B cell (primary cell): Measurements from ENCODE around the gene C1R. TPM values are rescaled to one million over a fixed set of nuclear protein-coding genes. Genes with fewer than 3 reads are reported as not detected.

Source experiments
- ATAC-seq: fragments of 200-7000 bp; cut with Tn5 transposase; one replicate; pipeline ENCODE4 v1.10.0; 2021; ENCODE audit warnings: low read depth, mild to moderate bottlenecking, moderate number of reproducible peaks, moderate library complexity
- CTCF ChIA-PET: fragments of 350-600 bp; sonication (Branson Sonifier 250); formaldehyde crosslinking; loops from one replicate; lab custom pipeline; 2021; ENCODE audit warnings: antibody characterized with exemption, inconsistent platforms; lab: Charles Lee
- POLR2A ChIA-PET: fragments of 350-600 bp; sonication (Branson Sonifier 250); formaldehyde crosslinking; loops from one replicate; lab custom pipeline; 2021; ENCODE audit warnings: antibody characterized with exemption; lab: Charles Lee
- DNase-seq: peaks from one replicate; pipeline ENCODE4 v3.0.0; 2013
- H2AFZ ChIP-seq: 2 replicates; pipeline ENCODE4 v1.6.1; 2012; ENCODE audit warnings: mild to moderate bottlenecking, low read depth, low read length; ENCODE audit not compliant: insufficient read depth, poor library complexity, severe bottlenecking
- H3K27ac ChIP-seq, 2 donors: 1 replicate in 1 of 2; 2 replicates in 1 of 2; pipeline ENCODE4 v1.5.1; 2012 to 2013; ENCODE audit warnings: low read length in 2 of 2, mild to moderate bottlenecking in 2 of 2, moderate library complexity in 1 of 2
- H3K27me3 ChIP-seq, 4 experiments: fragments of 200-600 bp in 1 of 4; sonication (generic) in 1 of 4; replicated peaks in 1 of 4; 1 replicate in 2 of 4; 2 replicates in 2 of 4; pipeline versions ENCODE4 v1.6.1 to v1.7.0; 2013 to 2016; ENCODE audit warnings: low read length in 3 of 4, mild to moderate bottlenecking in 2 of 4, mixed read lengths in 1 of 4, moderate library complexity in 1 of 4; ENCODE audit not compliant: insufficient read depth in 4 of 4, control insufficient read depth in 3 of 4; ENCODE audit errors: control extremely low read depth in 1 of 4
- H3K36me3 ChIP-seq, 2 experiments: replicated peaks in 1 of 2; 1 replicate in 1 of 2; 2 replicates in 1 of 2; pipeline versions ENCODE4 v1.6.1 to v1.7.1; 2013; ENCODE audit warnings: low read length in 1 of 2; ENCODE audit not compliant: insufficient read depth in 2 of 2, control insufficient read depth in 1 of 2; ENCODE audit errors: control extremely low read depth in 1 of 2, extremely low read depth in 1 of 2
- H3K4me1 ChIP-seq, 2 donors: fragments of 200-600 bp in 1 of 2; sonication (generic) in 1 of 2; 1 replicate in 1 of 2; 2 replicates in 1 of 2; pipeline versions ENCODE4 v1.5.1 to v1.6.1; 2013 to 2017; ENCODE audit warnings: low read length in 2 of 2; ENCODE audit not compliant: control insufficient read depth in 2 of 2, insufficient read depth in 2 of 2
- H3K4me2 ChIP-seq: replicated peaks from 2 replicates; pipeline ENCODE3; 2012; ENCODE audit warnings: mild to moderate bottlenecking, low read depth, low read length; ENCODE audit not compliant: poor library complexity, severe bottlenecking
- H3K4me3 ChIP-seq, 5 experiments: fragments of 200-600 bp in 1 of 5; sonication (generic) in 1 of 5; 1 replicate in 3 of 5; 2 replicates in 2 of 5; pipeline versions ENCODE4 v1.5.1 to v1.7.0; 2011 to 2016; ENCODE audit warnings: low read length in 4 of 5, mild to moderate bottlenecking in 4 of 5, low read depth in 2 of 5, control low read depth in 1 of 5, moderate library complexity in 1 of 5; ENCODE audit not compliant: insufficient read depth in 1 of 5; ENCODE audit errors: control extremely low read depth in 1 of 5, extremely low read depth in 1 of 5
- H3K79me2 ChIP-seq: fragments of 200-600 bp; sonication (generic); one replicate; pipeline ENCODE4 v1.6.0; 2016; ENCODE audit warnings: low read length; ENCODE audit not compliant: control insufficient read depth, insufficient read depth
- H3K9ac ChIP-seq: fragments of 200-600 bp; sonication (generic); 2 replicates; pipeline ENCODE4 v1.6.1; 2017; ENCODE audit warnings: mild to moderate bottlenecking, low read length, moderate library complexity
- H3K9me3 ChIP-seq, 3 donors: one replicate each; pipeline versions ENCODE4 v1.6.1 to v1.7.1; 2013; ENCODE audit warnings: low read length in 2 of 3; ENCODE audit not compliant: control insufficient read depth in 2 of 3, insufficient read depth in 1 of 3; ENCODE audit errors: control extremely low read depth in 1 of 3
- H4K20me1 ChIP-seq: 2 replicates; pipeline ENCODE4 v1.6.0; 2012; ENCODE audit warnings: mild to moderate bottlenecking, low read length; ENCODE audit not compliant: insufficient read depth, control insufficient read depth, poor library complexity, severe bottlenecking
- H3K27ac Mint-ChIP-seq: one replicate; pipeline ENCODE4 v1.8.0; 2021; ENCODE audit warnings: mixed read lengths
- H3K27me3 Mint-ChIP-seq: one replicate; pipeline ENCODE4 v1.8.0; 2021; ENCODE audit warnings: mixed read lengths
- H3K4me1 Mint-ChIP-seq: one replicate; pipeline ENCODE4 v1.8.0; 2021; ENCODE audit warnings: mixed read lengths
- H3K4me3 Mint-ChIP-seq: one replicate; pipeline ENCODE4 v1.8.0; 2021; ENCODE audit warnings: mixed read lengths
- H3K9me3 Mint-ChIP-seq: one replicate; pipeline ENCODE4 v1.8.0; 2022; ENCODE audit warnings: mixed read lengths; ENCODE audit not compliant: insufficient read depth
- CTCF ChIP-seq: fragments of 200-600 bp; IDR thresholded peaks from one replicate; pipeline ENCODE4 v1.8.0; 2022; ENCODE audit warnings: antibody characterized with exemption, mild to moderate bottlenecking
- EZH2 ChIP-seq: IDR thresholded peaks from 2 replicates; pipeline ENCODE4 v1.6.1; 2012; ENCODE audit warnings: borderline replicate concordance, low read depth, mild to moderate bottlenecking, moderate library complexity, low read length; ENCODE audit not compliant: insufficient read depth, poor library complexity, severe bottlenecking
- WGBS: methylation state at CpG from one replicate; pipeline ENCODE4 v1.1.5; 2013; ENCODE audit warnings: missing lambda C conversion rate; ENCODE audit not compliant: insufficient coverage; 5-methylcytosine and 5-hydroxymethylcytosine counted together
- intact Hi-C: fragments of 100-400 bp; cut with micrococcal nuclease; formaldehyde crosslinking; loops from one replicate; pipeline ENCODE4 v1.10.0; 2022
- polyA plus RNA-seq: library from polyadenylated mRNA; depleted of rRNA; stranded (reverse); fragments of >200 nt; gene quantifications from 2 replicates; pipeline ENCODE4 v1.2.3, GENCODE V29; 2012
- total RNA-seq, 2 donors: library from RNA; stranded (reverse); fragments of 120-200 nt in 1 of 2; gene quantifications; 1 replicate in 1 of 2; 2 replicates in 1 of 2; pipeline versions ENCODE4 v1.2.3 to v1.2.4, GENCODE V29; 2013 to 2022

C1R gene
- total and polyA plus RNA-seq, 2 donors (not counting 1 experiment from before 2014, with no cell fraction given), result 1.5 to 2.0 TPM

- Histone ChIP-seq H3K4me3 (no peak overlapping the region), H3K27me3 (no peaks in the 10 kb centered on the region), H3K79me2 (no peaks in the 10 kb centered on the region), H3K27ac (no peak overlapping the region), H3K4me2 (no peak overlapping the region), H3K9ac (no peak overlapping the region), H3K36me3 (peaks cover 0 to 26% of the 10 kb centered on the region in 2 experiments), H4K20me1 (no peaks in the 10 kb centered on the region), H2AFZ (no peak overlapping the region), H3K4me1 (peaks cover 5 to 10% of the 10 kb centered on the region in 2 donors), H3K9me3 (no peaks in the 10 kb centered on the region)
- Mint-ChIP-seq H3K4me3 (no peak overlapping the region), H3K9me3 (no peaks in the 10 kb centered on the region), H3K4me1 (peaks cover 16% of the 10 kb centered on the region), H3K27me3 (no peaks in the 10 kb centered on the region), H3K27ac (no peak overlapping the region)
- intact Hi-C loops, result no loop called here
- WGBS, result 96% methylated on average over 6 of the region's 7 CpGs
- no peak for TF ChIP-seq CTCF
- no peak for TF ChIP-seq EZH2
- POLR2A ChIA-PET, result no interaction called here
- DNase-seq, result no peak
- ATAC-seq, result no peak
- CTCF ChIA-PET, result interaction anchor here (0.6 to 0.9 kb wide), 2 partner anchors 14 to 15 kb away, joined by 3 read pairs; no protein-coding TSS in a partner anchor
Measured at GRCh38 chr12:7136071-7136470, 43.8 kb upstream of the C1R start.

- Histone ChIP-seq H3K4me3 (no peak overlapping the region), H3K9ac (no peak overlapping the region), H3K36me3 (peaks cover 0 to 20% of the 10 kb centered on the region in 2 experiments), H3K79me2 (no peaks in the 10 kb centered on the region), H3K27ac (no peak overlapping the region), H2AFZ (no peak overlapping the region), H3K27me3 (no peaks in the 10 kb centered on the region), H3K4me1 (peaks cover 10 to 20% of the 10 kb centered on the region in 2 donors), H4K20me1 (no peaks in the 10 kb centered on the region), H3K9me3 (no peaks in the 10 kb centered on the region), H3K4me2 (no peak overlapping the region)
- Mint-ChIP-seq H3K9me3 (no peaks in the 10 kb centered on the region), H3K4me3 (no peak overlapping the region), H3K27ac (no peak overlapping the region), H3K4me1 (peaks cover 22% of the 10 kb centered on the region), H3K27me3 (no peaks in the 10 kb centered on the region)
- DNase-seq (no peak), ATAC-seq (no peak)
- ChIA-PET POLR2A (no interaction called here), CTCF (no interaction called here)
- intact Hi-C loops, result no loop called here
- WGBS, result 95% methylated on average over 12 of the region's 12 CpGs
- TF ChIP-seq CTCF (no peak), EZH2 (no peak)
Measured at GRCh38 chr12:7134396-7135166, 42.3 kb upstream of the C1R start.
